Measurements from ENCODE around the gene NOL4.
"Not testable (repeated sequence)": the region's sequence is repeated elsewhere in the genome, so short reads cannot be mapped to it uniquely, and the experiment has no call there.

DNA sequence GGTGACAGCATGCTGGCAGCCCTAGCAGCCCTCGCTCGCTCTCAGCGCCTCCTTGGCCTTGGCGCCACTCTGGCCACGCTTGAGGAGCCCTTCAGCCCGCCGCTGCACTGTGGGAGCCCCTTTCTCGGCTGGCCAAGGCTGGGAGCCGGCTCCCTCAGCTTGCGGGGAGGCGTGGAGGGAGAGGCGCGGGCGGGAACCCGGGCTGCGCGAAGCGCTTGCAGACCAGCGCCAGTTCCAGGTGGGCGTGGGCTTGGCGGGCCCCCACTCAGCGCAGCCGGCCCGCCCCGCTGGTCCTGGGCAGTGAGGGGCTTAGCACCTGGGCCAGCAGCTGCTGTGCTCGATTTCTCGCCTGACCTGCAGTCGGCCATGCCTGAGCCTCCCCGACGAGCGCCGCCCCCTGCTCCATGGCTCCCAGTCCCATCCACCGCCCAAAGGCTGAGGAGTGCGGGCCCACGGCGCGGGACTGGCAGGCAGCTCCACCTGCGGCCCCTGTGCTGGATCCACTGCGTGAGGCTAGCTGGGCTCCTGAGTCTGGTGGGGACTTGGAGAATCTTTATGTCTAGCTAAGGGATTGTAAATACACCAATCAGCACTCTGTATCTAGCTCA is 9.2 kb upstream of the NOL4 start:
- TF ChIP-seq, protein P1, sequence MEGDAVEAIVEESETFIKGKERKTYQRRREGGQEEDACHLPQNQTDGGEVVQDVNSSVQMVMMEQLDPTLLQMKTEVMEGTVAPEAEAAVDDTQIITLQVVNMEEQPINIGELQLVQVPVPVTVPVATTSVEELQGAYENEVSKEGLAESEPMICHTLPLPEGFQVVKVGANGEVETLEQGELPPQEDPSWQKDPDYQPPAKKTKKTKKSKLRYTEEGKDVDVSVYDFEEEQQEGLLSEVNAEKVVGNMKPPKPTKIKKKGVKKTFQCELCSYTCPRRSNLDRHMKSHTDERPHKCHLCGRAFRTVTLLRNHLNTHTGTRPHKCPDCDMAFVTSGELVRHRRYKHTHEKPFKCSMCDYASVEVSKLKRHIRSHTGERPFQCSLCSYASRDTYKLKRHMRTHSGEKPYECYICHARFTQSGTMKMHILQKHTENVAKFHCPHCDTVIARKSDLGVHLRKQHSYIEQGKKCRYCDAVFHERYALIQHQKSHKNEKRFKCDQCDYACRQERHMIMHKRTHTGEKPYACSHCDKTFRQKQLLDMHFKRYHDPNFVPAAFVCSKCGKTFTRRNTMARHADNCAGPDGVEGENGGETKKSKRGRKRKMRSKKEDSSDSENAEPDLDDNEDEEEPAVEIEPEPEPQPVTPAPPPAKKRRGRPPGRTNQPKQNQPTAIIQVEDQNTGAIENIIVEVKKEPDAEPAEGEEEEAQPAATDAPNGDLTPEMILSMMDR (IDR thresholded peaks at IDR 0.05) = not testable (repeated sequence)
- TF ChIP-seq EZH2 (IDR thresholded peaks at IDR 0.05) = not testable (repeated sequence)

Measured in neural progenitor cell (in vitro differentiated cells).